Left lung (tissue), 10 donors: ENCODE measurements around the gene CCT3. TPM values are rescaled to one million over a fixed set of nuclear protein-coding genes. Genes with fewer than 3 reads are reported as not detected.

Experiments used
- ATAC-seq: fragments of 200-7000 bp; cut with Tn5 transposase; one replicate; pipeline ENCODE4 v1.9.1; 2020; ENCODE audit warnings: moderate library complexity
- DNase-seq, 4 donors: peaks; one replicate each; pipeline ENCODE4 v3.0.0-alpha.2; 2013 to 2020
- H3K27ac ChIP-seq, 2 donors: fragments of 200-600 bp; sonication (generic) in 1 of 2; one replicate each; pipeline versions ENCODE4 v1.5.0 to v1.8.0; 2020 to 2021
- H3K27me3 ChIP-seq, 2 donors: fragments of 200-600 bp; sonication (generic) in 1 of 2; one replicate each; pipeline versions ENCODE4 v1.5.0 to v1.8.0; 2020 to 2021
- H3K36me3 ChIP-seq, 2 donors: fragments of 200-600 bp; sonication (generic) in 1 of 2; one replicate each; pipeline versions ENCODE4 v1.5.0 to v1.8.0; 2020 to 2021
- H3K4me1 ChIP-seq, 2 donors: fragments of 200-600 bp; one replicate each; pipeline ENCODE4 v1.8.0; 2021
- H3K4me3 ChIP-seq, 2 donors: fragments of 200-600 bp; sonication (generic) in 1 of 2; one replicate each; pipeline versions ENCODE4 v1.5.0 to v1.8.0; 2020 to 2021; ENCODE audit warnings: mild to moderate bottlenecking in 1 of 2
- H3K9me3 ChIP-seq, 2 donors: fragments of 200-600 bp; sonication (generic) in 1 of 2; one replicate each; pipeline versions ENCODE4 v1.5.0 to v1.8.0; 2020 to 2021
- CTCF ChIP-seq, 2 donors: fragments of 200-600 bp; sonication (generic) in 1 of 2; IDR thresholded peaks; one replicate each; pipeline versions ENCODE4 v1.5.0 to v1.8.0; 2021; ENCODE audit warnings: antibody characterized with exemption in 2 of 2
- intact Hi-C, 2 donors: fragments of 100-400 bp; cut with DNase I; formaldehyde crosslinking; loops; one replicate each; pipeline versions ENCODE4 v1.11.2 to v1.14.2; 2022
- polyA plus RNA-seq, 6 donors: library from polyadenylated mRNA; unstranded; fragments of 120-200 nt; gene quantifications; one replicate each; pipeline ENCODE4 v1.2.1, GENCODE V29; 2013; ENCODE audit not compliant: insufficient read length in 6 of 6
- total RNA-seq, 2 donors: library from RNA; stranded (reverse); fragmentation: NEBNext Ultra II Directional; extraction: Animal tissue kit (Norgen Biotek cat#: 25700); gene quantifications; one replicate each; pipeline ENCODE4 v1.2.1, GENCODE V29; 2021
- donor health status: DM: no; HTN: yes; CAD: no.
- donor health status: DM: no; HTN: no; CAD: no.

CCT3 gene
- total and polyA plus RNA-seq, 8 donors: 166 to 318 (median 266) TPM

GRCh38 chr1:156283521-156283920, 54.6 kb downstream of the CCT3 start:
- Histone ChIP-seq H3K27ac (peak overlapping the region in 1 of 2 donors; percentile 96), H3K36me3 (peaks cover 0 to 24% of the 10 kb centered on the region in 2 donors), H3K9me3 (no peaks in the 10 kb centered on the region), H3K4me3 (peak overlapping the region; percentile 81 to 83), H3K27me3 (no peaks in the 10 kb centered on the region), H3K4me1 (peaks cover 16 to 36% of the 10 kb centered on the region in 2 donors)
- intact Hi-C loops: no loop called here
- TF ChIP-seq CTCF (IDR thresholded peaks at IDR 0.05): no peak
- no peak for ATAC-seq
- DNase-seq: no peak

GRCh38 chr1:156282479-156283222, 55.4 kb downstream of the CCT3 start, which contains the start of gene SMG5:
SMG5 (minus strand) TSS chr1:156282825; CDS start chr1:156282680, 145 bp downstream.
- ATAC-seq: peak; percentile 94
- Histone ChIP-seq H3K9me3 (no peaks in the 10 kb centered on the region), H3K4me1 (peaks cover 16 to 39% of the 10 kb centered on the region in 2 donors), H3K27ac (peak within 1 kb of the TSS; percentile 89 to 96), H3K27me3 (no peaks in the 10 kb centered on the region), H3K36me3 (peaks cover 0 to 29% of the 10 kb centered on the region in 2 donors), H3K4me3 (peak within 1 kb of the TSS; percentile 81 to 83)
- TF ChIP-seq CTCF (IDR thresholded peaks at IDR 0.05): peak in 1 of 2 donors; percentile 25
- intact Hi-C loops: no loop called here
- DNase-seq: peak; percentile 97 to 99 (median 98)

- Histone ChIP-seq H3K9me3 (no peaks in the 10 kb centered on the region), H3K27me3 (no peaks in the 10 kb centered on the region), H3K36me3 (peaks cover 0 to 37% of the 10 kb centered on the region in 2 donors), H3K4me3 (peak overlapping the region; percentile 81 to 83), H3K27ac (peak overlapping the region; percentile 89 to 96), H3K4me1 (peaks cover 16 to 46% of the 10 kb centered on the region in 2 donors)
- peak in 1 of 4 donors; percentile 56 for DNase-seq
- TF ChIP-seq CTCF (IDR thresholded peaks at IDR 0.05): no peak
- peak; percentile 32 for ATAC-seq
- intact Hi-C loops: no loop called here
Measured at GRCh38 chr1:156281693-156282478, 56.2 kb downstream of the CCT3 start.

- DNase-seq: no peak
- no peak for TF ChIP-seq CTCF (IDR thresholded peaks at IDR 0.05)
- no peaks in the 10 kb centered on the region for H3K9me3 ChIP-seq
- peak; percentile 2 for ATAC-seq
- H3K36me3 ChIP-seq: peaks cover 0 to 43% of the 10 kb centered on the region in 2 donors
- peaks cover 16 to 51% of the 10 kb centered on the region in 2 donors for H3K4me1 ChIP-seq
- H3K4me3 ChIP-seq: peak overlapping the region in 1 of 2 donors; percentile 83
- H3K27ac ChIP-seq: peak overlapping the region in 1 of 2 donors; percentile 96
- no peaks in the 10 kb centered on the region for H3K27me3 ChIP-seq
- intact Hi-C loops: no loop called here
Measured at GRCh38 chr1:156281281-156281680, 56.8 kb downstream of the CCT3 start.

- DNase-seq (no peak), ATAC-seq (no peak)
- intact Hi-C loops: no loop called here
Measured at GRCh38 chr1:156279837-156280236, 58.3 kb downstream of the CCT3 start.

More at GRCh38 chr1:156279837-156280236, 58.3 kb downstream of the CCT3 start:
- Histone ChIP-seq H3K36me3 (peaks cover 0 to 46% of the 10 kb centered on the region in 2 donors), H3K27me3 (no peaks in the 10 kb centered on the region), H3K9me3 (no peaks in the 10 kb centered on the region), H3K4me1 (peaks cover 16 to 49% of the 10 kb centered on the region in 2 donors), H3K4me3 (no peak overlapping the region), H3K27ac (no peak overlapping the region)
- no peak for TF ChIP-seq CTCF (IDR thresholded peaks at IDR 0.05)
